Testis (tissue), 2 donors: ENCODE measurements around the gene FAHD2B.
"Not testable (repeated sequence)": the region's sequence is repeated elsewhere in the genome, so short reads cannot be mapped to it uniquely, and the experiment has no call there.

Source experiments
- POLR2A ChIP-seq: fragments of 450-650 bp; IDR thresholded peaks from one replicate; pipeline ENCODE4 v1.6.1; 2017; ENCODE audit warnings: antibody characterized with exemption, mild to moderate bottlenecking, moderate library complexity
- TF ChIP-seq, protein P1 (sequence below), 3 experiments: fragments of 450-650 bp in 2 of 3; fragments of 200-600 bp in 1 of 3; sonication (generic) in 1 of 3; IDR thresholded peaks; one replicate each; pipeline ENCODE4 v1.5.1; 2016 to 2019; ENCODE audit warnings: antibody characterized with exemption in 3 of 3, mild to moderate bottlenecking in 2 of 3, moderate library complexity in 1 of 3

GRCh38 chr2:97113050-97113881 is 18.6 kb upstream of the FAHD2B start, which contains the start of gene ANKRD36:
- TF ChIP-seq, protein P1, sequence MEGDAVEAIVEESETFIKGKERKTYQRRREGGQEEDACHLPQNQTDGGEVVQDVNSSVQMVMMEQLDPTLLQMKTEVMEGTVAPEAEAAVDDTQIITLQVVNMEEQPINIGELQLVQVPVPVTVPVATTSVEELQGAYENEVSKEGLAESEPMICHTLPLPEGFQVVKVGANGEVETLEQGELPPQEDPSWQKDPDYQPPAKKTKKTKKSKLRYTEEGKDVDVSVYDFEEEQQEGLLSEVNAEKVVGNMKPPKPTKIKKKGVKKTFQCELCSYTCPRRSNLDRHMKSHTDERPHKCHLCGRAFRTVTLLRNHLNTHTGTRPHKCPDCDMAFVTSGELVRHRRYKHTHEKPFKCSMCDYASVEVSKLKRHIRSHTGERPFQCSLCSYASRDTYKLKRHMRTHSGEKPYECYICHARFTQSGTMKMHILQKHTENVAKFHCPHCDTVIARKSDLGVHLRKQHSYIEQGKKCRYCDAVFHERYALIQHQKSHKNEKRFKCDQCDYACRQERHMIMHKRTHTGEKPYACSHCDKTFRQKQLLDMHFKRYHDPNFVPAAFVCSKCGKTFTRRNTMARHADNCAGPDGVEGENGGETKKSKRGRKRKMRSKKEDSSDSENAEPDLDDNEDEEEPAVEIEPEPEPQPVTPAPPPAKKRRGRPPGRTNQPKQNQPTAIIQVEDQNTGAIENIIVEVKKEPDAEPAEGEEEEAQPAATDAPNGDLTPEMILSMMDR (IDR thresholded peaks at IDR 0.05), result peak; percentile 24 to 62 (median 59)
- not testable (repeated sequence) for TF ChIP-seq POLR2A
